ENCODE measurements around the gene ERCC6L2.

GRCh38 chr9:95826183-95826838, 49.2 kb upstream of the ERCC6L2 start:
- no peak for TF ChIP-seq ELK1 (IDR thresholded peaks at IDR 0.05; ENCODE audit: borderline replicate concordance, low read depth, low read length)
- no peak for TF ChIP-seq CTCF (conservative IDR thresholded peaks at IDR 0.05; ENCODE audit: low read depth, low read length)
- no peak for TF ChIP-seq CHD1 (IDR thresholded peaks at IDR 0.05; ENCODE audit: low read depth, low read length)
- TF ChIP-seq SMC3 (IDR thresholded peaks at IDR 0.05; ENCODE audit: low read depth, low read length), result no peak
